HepG2 (cell line): ENCODE measurements around the gene WDR7. TPM values are rescaled to one million over a fixed set of nuclear protein-coding genes. Genes with fewer than 3 reads are reported as not detected.
A peak's percentile ranks its signal among the peaks of the same experiment; 100 is the strongest.

Experiments
- FOSL2 ChIP-seq: sonication (generic); formaldehyde crosslinking; IDR thresholded peaks from 2 replicates; pipeline ENCODE4 v1.4.0; 2020; ENCODE audit warnings: missing genetic modification reagents
- FOXA1 ChIP-seq, 2 experiments: fragments of 450-650 bp in 1 of 2; sonication (generic) in 1 of 2; formaldehyde crosslinking in 1 of 2; IDR thresholded peaks; 2 replicates each; pipeline versions ENCODE4 v1.4.0 to v1.6.1; 2016 to 2020; ENCODE audit warnings: missing genetic modification reagents in 1 of 2
- FOXA3 ChIP-seq: IDR thresholded peaks from 2 replicates; pipeline ENCODE4 v1.6.1; 2016; ENCODE audit warnings: missing genetic modification reagents, missing compliant biosample characterization
- GABPA ChIP-seq, 2 experiments: IDR thresholded peaks; 2 replicates each; pipeline ENCODE4 v1.6.1; 2011 to 2016; ENCODE audit warnings: low read depth in 2 of 2, low read length in 1 of 2, missing biosample characterization in 1 of 2, missing genetic modification characterization in 1 of 2
- JUND ChIP-seq: sonication (generic); formaldehyde crosslinking; IDR thresholded peaks from 2 replicates; pipeline ENCODE4 v1.8.0; 2022; ENCODE audit warnings: mild to moderate bottlenecking, missing genetic modification reagents
- KLF16 ChIP-seq, 2 experiments: sonication (generic) in 1 of 2; formaldehyde crosslinking in 1 of 2; IDR thresholded peaks; 2 replicates each; pipeline versions ENCODE4 v1.6.1 to v1.8.0; 2016 to 2023; ENCODE audit warnings: missing genetic modification reagents in 2 of 2, missing compliant biosample characterization in 1 of 2
- MAFG ChIP-seq: sonication (generic); formaldehyde crosslinking; IDR thresholded peaks from 2 replicates; pipeline ENCODE4 v1.5.1; 2020; ENCODE audit warnings: mild to moderate bottlenecking, missing genetic modification reagents
- NCOR1 ChIP-seq: fragments of 200-600 bp; sonication (generic); IDR thresholded peaks from 2 replicates; pipeline ENCODE4 v1.7.0; 2017; ENCODE audit warnings: antibody characterized with exemption, low read length, borderline replicate concordance
- SALL1 ChIP-seq: sonication (generic); formaldehyde crosslinking; IDR thresholded peaks from 2 replicates; pipeline ENCODE4 v1.8.0; 2022; ENCODE audit warnings: mild to moderate bottlenecking, missing genetic modification reagents
- ZNF234 ChIP-seq: sonication (generic); formaldehyde crosslinking; conservative IDR thresholded peaks from 2 replicates; pipeline ENCODE4 v1.5.1; 2020; ENCODE audit warnings: mild to moderate bottlenecking, missing genetic modification reagents
- ZNF605 ChIP-seq: sonication (generic); formaldehyde crosslinking; IDR thresholded peaks from 2 replicates; pipeline ENCODE4 v1.8.0; 2022; ENCODE audit warnings: mild to moderate bottlenecking, missing genetic modification reagents
- polyA plus RNA-seq, 8 experiments: library from polyadenylated mRNA; depleted of rRNA in 3 of 8; stranded (reverse) in 7 of 8; unstranded in 1 of 8; fragments of >200 nt; fragmentation: Illumina TruSeq in 4 of 8; extraction: Trizol in 4 of 8; gene quantifications; 2 replicates each; pipeline versions ENCODE4 v1.2.1 to v1.2.3, GENCODE V29; 2011 to 2016; ENCODE audit warnings: low read depth in 4 of 8, missing spikeins in 1 of 8, mixed read lengths in 1 of 8; ENCODE audit not compliant: insufficient read depth in 1 of 8
- total RNA-seq, 5 experiments: library from RNA; depleted of rRNA; stranded (reverse); fragments of >200 nt; fragmentation: Illumina TruSeq; extraction: Trizol; gene quantifications; 2 replicates each; pipeline ENCODE4 v1.2.3, GENCODE V29; 2016; ENCODE audit warnings: low read depth in 1 of 5
- TF ChIP-seq, protein P1 (sequence below): sonication (generic); formaldehyde crosslinking; IDR thresholded peaks from 2 replicates; pipeline ENCODE4 v1.4.0; 2020; ENCODE audit warnings: missing genetic modification reagents, borderline replicate concordance
- TF ChIP-seq, protein P2 (sequence below), 2 experiments: fragments of 450-650 bp in 1 of 2; sonication (generic) in 1 of 2; formaldehyde crosslinking; IDR thresholded peaks; 2 replicates each; pipeline versions ENCODE4 v1.5.0 to v1.8.0; 2020 to 2022; ENCODE audit warnings: mild to moderate bottlenecking in 1 of 2, missing genetic modification reagents in 1 of 2
- TF ChIP-seq, protein P3 (sequence below): sonication (generic); formaldehyde crosslinking; IDR thresholded peaks from 2 replicates; pipeline ENCODE4 v1.5.1; 2020; ENCODE audit warnings: missing genetic modification reagents, mild to moderate bottlenecking, borderline replicate concordance
- TF ChIP-seq, protein P4 (sequence below): sonication (generic); formaldehyde crosslinking; IDR thresholded peaks from 2 replicates; pipeline ENCODE4 v1.4.0; 2020; ENCODE audit warnings: mild to moderate bottlenecking, missing genetic modification reagents, borderline replicate concordance
- TF ChIP-seq, protein P5 (sequence below): IDR thresholded peaks from 2 replicates; pipeline ENCODE4 v1.6.1; 2016; ENCODE audit warnings: low read depth, borderline replicate concordance

The WDR7 gene
- total and polyA plus RNA-seq, 2 of the 13 experiments (the other 11 are each of a cell fraction or from before 2014, with no cell fraction given) = 2.0 to 7.8 TPM

DNA sequence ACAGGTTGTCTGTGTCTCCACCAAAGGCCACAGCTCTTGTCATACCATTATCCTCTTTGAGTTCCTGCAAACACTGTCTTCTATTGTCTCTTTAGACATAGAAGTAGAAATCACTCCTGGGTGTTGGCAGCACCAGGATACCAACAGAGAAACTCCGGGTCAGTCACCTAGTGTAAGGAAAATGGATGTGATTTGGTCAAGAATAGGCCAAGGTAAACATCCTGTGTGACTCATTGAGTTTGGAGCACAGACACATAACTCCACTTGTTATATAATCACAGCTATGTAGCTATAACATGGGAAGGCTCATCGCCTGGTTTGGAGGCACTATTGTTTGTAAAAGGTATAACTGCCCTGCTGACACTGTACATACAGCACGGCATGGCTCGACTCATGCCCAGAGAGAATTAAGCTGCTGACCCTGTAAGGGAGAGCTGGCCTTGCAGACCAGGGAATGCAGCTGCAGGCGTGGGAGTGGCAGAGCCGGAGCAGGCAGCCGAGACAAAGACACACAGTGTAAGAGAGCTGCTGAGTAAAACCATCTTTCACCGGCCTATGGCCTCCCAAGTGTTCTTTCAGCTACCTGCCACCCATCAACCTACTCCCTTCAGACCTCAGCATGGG lies 9.3 kb upstream of the WDR7 start (continued):
- TF ChIP-seq KLF16 (CRISPR knock-in tag; IDR thresholded peaks at IDR 0.05) (0 out of 4 replicates have a peak, but pooled peaks of 1 of the 2 experiments have one; percentile 40), ZNF234 (CRISPR knock-in tag) (no peak), GABPA (IDR thresholded peaks at IDR 0.05; ENCODE audit: low read depth, low read length) (no peak), GABPA (CRISPR knock-in tag; IDR thresholded peaks at IDR 0.05; ENCODE audit: low read depth) (peak; percentile 74), NCOR1 (no peak), MAFG (no peak), FOXA1 (IDR thresholded peaks at IDR 0.05) (no peak), FOXA1 (CRISPR knock-in tag; IDR thresholded peaks at IDR 0.05) (peak; percentile 78), ZNF605 (CRISPR knock-in tag) (no peak), SALL1 (0 out of 2 replicates have a peak, but pooled peaks have one; percentile 13), FOXA3 (CRISPR knock-in tag) (peak; percentile 94), FOSL2 (CRISPR knock-in tag) (peak; percentile 95), JUND (CRISPR knock-in tag) (peak; percentile 41; the same call in 1 of the 2 replicates)
- TF ChIP-seq, protein P1, sequence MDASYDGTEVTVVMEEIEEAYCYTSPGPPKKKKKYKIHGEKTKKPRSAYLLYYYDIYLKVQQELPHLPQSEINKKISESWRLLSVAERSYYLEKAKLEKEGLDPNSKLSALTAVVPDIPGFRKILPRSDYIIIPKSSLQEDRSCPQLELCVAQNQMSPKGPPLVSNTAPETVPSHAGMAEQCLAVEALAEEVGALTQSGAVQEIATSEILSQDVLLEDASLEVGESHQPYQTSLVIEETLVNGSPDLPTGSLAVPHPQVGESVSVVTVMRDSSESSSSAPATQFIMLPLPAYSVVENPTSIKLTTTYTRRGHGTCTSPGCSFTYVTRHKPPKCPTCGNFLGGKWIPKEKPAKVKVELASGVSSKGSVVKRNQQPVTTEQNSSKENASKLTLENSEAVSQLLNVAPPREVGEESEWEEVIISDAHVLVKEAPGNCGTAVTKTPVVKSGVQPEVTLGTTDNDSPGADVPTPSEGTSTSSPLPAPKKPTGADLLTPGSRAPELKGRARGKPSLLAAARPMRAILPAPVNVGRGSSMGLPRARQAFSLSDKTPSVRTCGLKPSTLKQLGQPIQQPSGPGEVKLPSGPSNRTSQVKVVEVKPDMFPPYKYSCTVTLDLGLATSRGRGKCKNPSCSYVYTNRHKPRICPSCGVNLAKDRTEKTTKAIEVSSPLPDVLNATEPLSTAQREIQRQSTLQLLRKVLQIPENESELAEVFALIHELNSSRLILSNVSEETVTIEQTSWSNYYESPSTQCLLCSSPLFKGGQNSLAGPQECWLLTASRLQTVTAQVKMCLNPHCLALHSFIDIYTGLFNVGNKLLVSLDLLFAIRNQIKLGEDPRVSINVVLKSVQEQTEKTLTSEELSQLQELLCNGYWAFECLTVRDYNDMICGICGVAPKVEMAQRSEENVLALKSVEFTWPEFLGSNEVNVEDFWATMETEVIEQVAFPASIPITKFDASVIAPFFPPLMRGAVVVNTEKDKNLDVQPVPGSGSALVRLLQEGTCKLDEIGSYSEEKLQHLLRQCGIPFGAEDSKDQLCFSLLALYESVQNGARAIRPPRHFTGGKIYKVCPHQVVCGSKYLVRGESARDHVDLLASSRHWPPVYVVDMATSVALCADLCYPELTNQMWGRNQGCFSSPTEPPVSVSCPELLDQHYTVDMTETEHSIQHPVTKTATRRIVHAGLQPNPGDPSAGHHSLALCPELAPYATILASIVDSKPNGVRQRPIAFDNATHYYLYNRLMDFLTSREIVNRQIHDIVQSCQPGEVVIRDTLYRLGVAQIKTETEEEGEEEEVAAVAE (CRISPR knock-in tag) = 0 out of 2 replicates have a peak, but pooled peaks have one; percentile 21
- TF ChIP-seq, protein P2, sequence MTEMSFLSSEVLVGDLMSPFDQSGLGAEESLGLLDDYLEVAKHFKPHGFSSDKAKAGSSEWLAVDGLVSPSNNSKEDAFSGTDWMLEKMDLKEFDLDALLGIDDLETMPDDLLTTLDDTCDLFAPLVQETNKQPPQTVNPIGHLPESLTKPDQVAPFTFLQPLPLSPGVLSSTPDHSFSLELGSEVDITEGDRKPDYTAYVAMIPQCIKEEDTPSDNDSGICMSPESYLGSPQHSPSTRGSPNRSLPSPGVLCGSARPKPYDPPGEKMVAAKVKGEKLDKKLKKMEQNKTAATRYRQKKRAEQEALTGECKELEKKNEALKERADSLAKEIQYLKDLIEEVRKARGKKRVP (CRISPR knock-in tag; IDR thresholded peaks at IDR 0.05) = no peak
- TF ChIP-seq, protein P3, sequence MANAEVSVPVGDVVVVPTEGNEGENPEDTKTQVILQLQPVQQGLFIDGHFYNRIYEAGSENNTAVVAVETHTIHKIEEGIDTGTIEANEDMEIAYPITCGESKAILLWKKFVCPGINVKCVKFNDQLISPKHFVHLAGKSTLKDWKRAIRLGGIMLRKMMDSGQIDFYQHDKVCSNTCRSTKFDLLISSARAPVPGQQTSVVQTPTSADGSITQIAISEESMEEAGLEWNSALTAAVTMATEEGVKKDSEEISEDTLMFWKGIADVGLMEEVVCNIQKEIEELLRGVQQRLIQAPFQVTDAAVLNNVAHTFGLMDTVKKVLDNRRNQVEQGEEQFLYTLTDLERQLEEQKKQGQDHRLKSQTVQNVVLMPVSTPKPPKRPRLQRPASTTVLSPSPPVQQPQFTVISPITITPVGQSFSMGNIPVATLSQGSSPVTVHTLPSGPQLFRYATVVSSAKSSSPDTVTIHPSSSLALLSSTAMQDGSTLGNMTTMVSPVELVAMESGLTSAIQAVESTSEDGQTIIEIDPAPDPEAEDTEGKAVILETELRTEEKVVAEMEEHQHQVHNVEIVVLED = no peak
- TF ChIP-seq, protein P4, sequence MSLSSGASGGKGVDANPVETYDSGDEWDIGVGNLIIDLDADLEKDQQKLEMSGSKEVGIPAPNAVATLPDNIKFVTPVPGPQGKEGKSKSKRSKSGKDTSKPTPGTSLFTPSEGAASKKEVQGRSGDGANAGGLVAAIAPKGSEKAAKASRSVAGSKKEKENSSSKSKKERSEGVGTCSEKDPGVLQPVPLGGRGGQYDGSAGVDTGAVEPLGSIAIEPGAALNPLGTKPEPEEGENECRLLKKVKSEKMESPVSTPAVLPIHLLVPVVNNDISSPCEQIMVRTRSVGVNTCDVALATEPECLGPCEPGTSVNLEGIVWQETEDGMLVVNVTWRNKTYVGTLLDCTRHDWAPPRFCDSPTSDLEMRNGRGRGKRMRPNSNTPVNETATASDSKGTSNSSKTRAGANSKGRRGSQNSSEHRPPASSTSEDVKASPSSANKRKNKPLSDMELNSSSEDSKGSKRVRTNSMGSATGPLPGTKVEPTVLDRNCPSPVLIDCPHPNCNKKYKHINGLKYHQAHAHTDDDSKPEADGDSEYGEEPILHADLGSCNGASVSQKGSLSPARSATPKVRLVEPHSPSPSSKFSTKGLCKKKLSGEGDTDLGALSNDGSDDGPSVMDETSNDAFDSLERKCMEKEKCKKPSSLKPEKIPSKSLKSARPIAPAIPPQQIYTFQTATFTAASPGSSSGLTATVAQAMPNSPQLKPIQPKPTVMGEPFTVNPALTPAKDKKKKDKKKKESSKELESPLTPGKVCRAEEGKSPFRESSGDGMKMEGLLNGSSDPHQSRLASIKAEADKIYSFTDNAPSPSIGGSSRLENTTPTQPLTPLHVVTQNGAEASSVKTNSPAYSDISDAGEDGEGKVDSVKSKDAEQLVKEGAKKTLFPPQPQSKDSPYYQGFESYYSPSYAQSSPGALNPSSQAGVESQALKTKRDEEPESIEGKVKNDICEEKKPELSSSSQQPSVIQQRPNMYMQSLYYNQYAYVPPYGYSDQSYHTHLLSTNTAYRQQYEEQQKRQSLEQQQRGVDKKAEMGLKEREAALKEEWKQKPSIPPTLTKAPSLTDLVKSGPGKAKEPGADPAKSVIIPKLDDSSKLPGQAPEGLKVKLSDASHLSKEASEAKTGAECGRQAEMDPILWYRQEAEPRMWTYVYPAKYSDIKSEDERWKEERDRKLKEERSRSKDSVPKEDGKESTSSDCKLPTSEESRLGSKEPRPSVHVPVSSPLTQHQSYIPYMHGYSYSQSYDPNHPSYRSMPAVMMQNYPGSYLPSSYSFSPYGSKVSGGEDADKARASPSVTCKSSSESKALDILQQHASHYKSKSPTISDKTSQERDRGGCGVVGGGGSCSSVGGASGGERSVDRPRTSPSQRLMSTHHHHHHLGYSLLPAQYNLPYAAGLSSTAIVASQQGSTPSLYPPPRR (CRISPR knock-in tag) = no peak
- TF ChIP-seq, protein P5, sequence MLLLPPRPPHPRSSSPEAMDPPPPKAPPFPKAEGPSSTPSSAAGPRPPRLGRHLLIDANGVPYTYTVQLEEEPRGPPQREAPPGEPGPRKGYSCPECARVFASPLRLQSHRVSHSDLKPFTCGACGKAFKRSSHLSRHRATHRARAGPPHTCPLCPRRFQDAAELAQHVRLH (CRISPR knock-in tag) = 0 out of 2 replicates have a peak, but pooled peaks have one; percentile 52
